Activated naive CD8-positive, alpha-beta T cell treated with anti-CD3 and anti-CD28 coated beads for 36 hours (primary cell): ENCODE measurements around the gene TACC2. TPM values are rescaled to one million over a fixed set of nuclear protein-coding genes. Genes with fewer than 3 reads are reported as not detected.
A peak's percentile ranks its signal among the peaks of the same experiment; 100 is the strongest.

ENCODE experiments used
- DNase-seq: peaks from one replicate; pipeline ENCODE4 v3.0.0; 2021
- H3K27ac Mint-ChIP-seq: one replicate; pipeline ENCODE4 v1.8.0; 2022; ENCODE audit warnings: mild to moderate bottlenecking, moderate library complexity, mixed read lengths
- H3K27me3 Mint-ChIP-seq: one replicate; pipeline ENCODE4 v1.8.0; 2022; ENCODE audit warnings: mild to moderate bottlenecking, mixed read lengths
- H3K36me3 Mint-ChIP-seq: one replicate; pipeline ENCODE4 v1.8.0; 2021; ENCODE audit warnings: mild to moderate bottlenecking, mixed read lengths
- H3K4me1 Mint-ChIP-seq: one replicate; pipeline ENCODE4 v1.8.0; 2021; ENCODE audit warnings: mixed read lengths
- H3K4me3 Mint-ChIP-seq: one replicate; pipeline ENCODE4 v1.8.0; 2022; ENCODE audit warnings: mild to moderate bottlenecking, moderate library complexity, mixed read lengths
- H3K9me3 Mint-ChIP-seq: one replicate; pipeline ENCODE4 v1.8.0; 2022; ENCODE audit warnings: mixed read lengths
- total RNA-seq, 2 experiments: library from RNA; stranded (reverse); gene quantifications; one replicate each; pipeline ENCODE4 v1.2.3, GENCODE V29; 2021

The TACC2 gene
- total RNA-seq, 2 experiments from 2014 or later = not detected

- DNase-seq = no peak
- Mint-ChIP-seq H3K27me3 (peaks cover 7% of the 10 kb centered on the region), H3K9me3 (no peaks in the 10 kb centered on the region), H3K27ac (no peak overlapping the region), H3K36me3 (no peaks in the 10 kb centered on the region), H3K4me3 (no peak overlapping the region), H3K4me1 (peaks cover 6% of the 10 kb centered on the region)
These were observed 309.2 kb downstream of the TACC2 start for GRCh38 chr10:122298206-122298597.

- no peaks in the 10 kb centered on the region for H3K36me3 Mint-ChIP-seq
These were observed 309.8 kb downstream of the TACC2 start for GRCh38 chr10:122298598-122299301.

GRCh38 chr10:122299423-122300075 lies 310.6 kb downstream of the TACC2 start:
- Mint-ChIP-seq H3K27me3 (peaks cover 7% of the 10 kb centered on the region), H3K27ac (no peak overlapping the region), H3K36me3 (no peaks in the 10 kb centered on the region), H3K9me3 (no peaks in the 10 kb centered on the region), H3K4me1 (peaks cover 6% of the 10 kb centered on the region), H3K4me3 (no peak overlapping the region)
- no peak for DNase-seq

More at GRCh38 chr10:122298598-122299301, 309.8 kb downstream of the TACC2 start:
- no peak overlapping the region for H3K27ac Mint-ChIP-seq
- H3K27me3 Mint-ChIP-seq = peaks cover 7% of the 10 kb centered on the region
- DNase-seq = peak; percentile 53
- no peaks in the 10 kb centered on the region for H3K9me3 Mint-ChIP-seq
- peaks cover 6% of the 10 kb centered on the region for H3K4me1 Mint-ChIP-seq
- H3K4me3 Mint-ChIP-seq = peak overlapping the region; percentile 40

GRCh38 chr10:122301055-122301810 lies 312.3 kb downstream of the TACC2 start:
- Mint-ChIP-seq H3K9me3 (peaks cover 7% of the 10 kb centered on the region), H3K4me3 (no peak overlapping the region), H3K4me1 (peaks cover 4% of the 10 kb centered on the region)

GRCh38 chr10:122301811-122302115 lies 312.8 kb downstream of the TACC2 start:
- Mint-ChIP-seq H3K27me3 (peaks cover 7% of the 10 kb centered on the region), H3K4me1 (peaks cover 4% of the 10 kb centered on the region), H3K4me3 (no peak overlapping the region), H3K27ac (no peak overlapping the region), H3K9me3 (peaks cover 7% of the 10 kb centered on the region), H3K36me3 (no peaks in the 10 kb centered on the region)
- no peak for DNase-seq

More at GRCh38 chr10:122301055-122301810, 312.3 kb downstream of the TACC2 start:
- Mint-ChIP-seq H3K27me3 (peaks cover 7% of the 10 kb centered on the region), H3K27ac (no peak overlapping the region), H3K36me3 (no peaks in the 10 kb centered on the region)
- DNase-seq = no peak

GRCh38 chr10:122302315-122302714 lies 313.4 kb downstream of the TACC2 start:
- H3K4me3 Mint-ChIP-seq = no peak overlapping the region
- no peaks in the 10 kb centered on the region for H3K36me3 Mint-ChIP-seq
- H3K9me3 Mint-ChIP-seq = peaks cover 7% of the 10 kb centered on the region
- H3K27ac Mint-ChIP-seq = no peak overlapping the region
- peaks cover 4% of the 10 kb centered on the region for H3K4me1 Mint-ChIP-seq
- H3K27me3 Mint-ChIP-seq = peaks cover 7% of the 10 kb centered on the region
- no peak for DNase-seq

- peaks cover 6% of the 10 kb centered on the region for H3K27me3 Mint-ChIP-seq
- H3K4me1 Mint-ChIP-seq = peaks cover 8% of the 10 kb centered on the region
- DNase-seq = no peak
- H3K27ac Mint-ChIP-seq = no peak overlapping the region
- no peaks in the 10 kb centered on the region for H3K36me3 Mint-ChIP-seq
- H3K4me3 Mint-ChIP-seq = no peak overlapping the region
- H3K9me3 Mint-ChIP-seq = peaks cover 7% of the 10 kb centered on the region
These were observed 314.5 kb downstream of the TACC2 start for GRCh38 chr10:122303271-122304053.

Other genes with a start within 250 kb of the TACC2 start
- gene ATE1, start 61.1 kb upstream of the TACC2 start, total RNA-seq = 10 to 100 TPM; 22.5 to 24.6 TPM
- 10 to 100 TPM; 70.2 to 70.9 TPM for gene NSMCE4A, start 13.9 kb upstream of the TACC2 start, total RNA-seq